HG03039 (cell line): ENCODE measurements around the gene TNFSF10.
"Not testable (repeated sequence)": the region's sequence is repeated elsewhere in the genome, so short reads cannot be mapped to it uniquely, and the experiment has no call there.

ENCODE experiments used
- ATAC-seq: cut with Tn5 transposase; IDR thresholded peaks from one replicate; pipeline ENCODE4 v1.9.1; 2021; ENCODE audit warnings: mild to moderate bottlenecking, moderate library complexity; ENCODE audit not compliant: unreplicated experiment

TNFSF10 gene

DNA sequence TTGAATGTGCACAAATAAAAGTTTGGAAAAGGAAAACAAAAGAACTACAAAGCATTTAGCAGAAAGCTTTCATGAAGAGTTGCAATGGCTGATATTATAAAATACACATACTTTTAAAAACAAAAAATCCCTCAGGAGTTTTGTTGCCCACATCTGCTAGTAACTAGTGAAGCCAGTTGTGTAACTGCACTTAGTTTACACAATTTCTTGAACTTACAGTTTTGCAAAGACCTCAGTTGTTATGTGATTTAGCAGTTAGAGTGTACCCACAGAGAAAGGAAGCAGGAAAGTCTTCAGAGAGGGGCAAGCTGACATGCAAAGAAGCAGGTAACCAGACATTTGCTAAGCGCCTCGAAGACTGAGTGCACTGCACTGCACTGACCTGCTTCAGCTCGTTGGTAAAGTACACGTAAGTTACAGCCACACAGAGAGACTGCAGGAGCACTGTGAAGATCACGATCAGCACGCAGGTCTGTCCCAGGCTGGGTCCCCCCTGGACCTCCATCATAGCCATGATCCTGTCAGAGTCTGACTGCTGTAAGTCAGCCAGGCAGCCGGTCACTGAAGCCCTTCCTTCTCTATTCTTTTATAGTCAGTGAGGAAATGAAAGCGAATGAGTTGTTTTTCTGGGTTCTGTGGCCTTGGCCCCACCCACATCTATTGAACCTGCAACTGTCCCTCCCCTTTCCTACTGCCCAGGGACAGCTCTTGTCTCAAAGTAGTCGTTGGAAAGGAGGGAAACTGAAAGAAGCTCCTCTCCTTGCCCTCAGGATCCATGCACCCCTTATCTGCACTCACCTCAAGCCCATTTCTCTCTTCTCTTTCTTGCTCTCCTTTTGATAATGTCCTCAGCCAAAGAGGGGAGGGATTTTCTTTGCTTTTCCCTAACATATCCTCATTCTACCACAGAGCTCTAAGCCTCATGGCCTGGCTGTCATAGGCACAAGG lies at the start of gene TNFSF10:
TNFSF10 (minus strand) TSS at position 560 of the 948 bp plus-strand sequence; CDS start at position 514, 46 bp downstream.
- peak; percentile 81 for ATAC-seq

- no peak for ATAC-seq
These were observed 46.1 kb upstream of the TNFSF10 start for GRCh38 chr3:172569128-172570008.

- no peak for ATAC-seq
These were observed 45.5 kb upstream of the TNFSF10 start for GRCh38 chr3:172568701-172569100.

- ATAC-seq, result not testable (repeated sequence)
These were observed 43.6 kb upstream of the TNFSF10 start for GRCh38 chr3:172566785-172567184.

GRCh38 chr3:172564499-172564898 lies 41.3 kb upstream of the TNFSF10 start:
- no peak for ATAC-seq

DNA sequence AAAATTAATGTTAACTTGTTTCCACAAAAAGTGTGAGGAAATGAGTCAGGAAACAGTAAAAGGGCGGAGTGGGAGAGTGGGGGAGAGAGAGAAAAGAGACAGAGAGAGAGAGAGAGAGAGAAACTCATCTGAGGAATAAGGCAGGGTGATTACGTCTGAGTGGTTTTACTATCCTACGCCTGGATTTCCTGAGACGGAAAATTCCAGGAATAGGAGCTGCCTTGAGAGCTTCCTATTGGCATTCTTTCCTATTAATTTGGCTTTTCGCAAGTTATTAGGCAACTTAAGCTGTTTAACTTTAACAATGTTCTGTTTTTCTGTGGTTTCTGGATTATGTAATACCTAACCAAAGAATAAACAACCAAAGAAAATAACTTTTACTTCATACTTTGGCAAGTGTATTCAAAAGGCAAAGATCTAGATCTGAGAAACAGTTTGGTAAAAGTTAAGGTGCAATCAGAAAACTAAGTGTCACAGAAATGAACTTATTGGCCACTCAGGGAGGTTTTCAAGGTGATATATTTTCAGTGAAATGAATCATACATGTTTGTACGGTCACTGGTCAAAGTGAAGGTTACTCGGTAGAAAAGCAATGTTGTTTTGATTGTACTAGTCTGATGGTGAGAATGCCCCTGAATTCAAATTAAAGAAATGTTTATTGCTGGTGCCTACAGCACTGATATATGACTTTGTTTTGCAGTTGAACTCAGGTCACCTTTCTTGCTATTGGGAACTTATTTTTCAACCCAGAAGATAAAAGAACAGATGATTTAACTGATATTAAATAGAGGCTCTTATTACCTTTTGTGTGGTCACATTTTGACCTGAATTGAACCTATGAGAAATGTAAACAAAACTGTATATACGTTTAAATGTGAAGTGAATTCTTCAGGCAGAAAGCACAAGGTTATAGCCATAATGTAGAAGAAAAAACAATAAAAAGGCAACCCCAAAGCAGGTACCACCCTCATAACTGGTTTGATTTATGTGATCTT lies 39.9 kb upstream of the TNFSF10 start:
- ATAC-seq, result no peak

GRCh38 chr3:172561897-172562640 lies 38.8 kb upstream of the TNFSF10 start:
- ATAC-seq, result no peak

DNA sequence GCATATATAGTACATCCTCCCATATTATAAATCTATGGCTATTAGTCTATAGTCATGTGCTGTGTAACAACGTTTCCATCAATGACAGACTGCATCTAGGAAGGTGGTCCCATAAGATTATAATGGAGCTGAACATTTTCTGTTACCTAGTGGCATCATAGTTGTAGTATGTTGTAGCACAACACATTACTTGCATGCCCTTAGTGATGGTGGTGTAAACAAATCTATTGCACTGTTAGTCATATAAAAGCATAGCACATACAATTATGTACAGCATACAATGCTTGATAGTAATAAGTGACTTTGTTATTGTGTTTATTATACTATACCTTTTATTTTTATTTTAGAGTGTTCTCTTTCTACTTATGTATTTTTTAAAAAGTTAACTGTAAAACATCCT lies 37.4 kb upstream of the TNFSF10 start:
- ATAC-seq, result no peak

DNA sequence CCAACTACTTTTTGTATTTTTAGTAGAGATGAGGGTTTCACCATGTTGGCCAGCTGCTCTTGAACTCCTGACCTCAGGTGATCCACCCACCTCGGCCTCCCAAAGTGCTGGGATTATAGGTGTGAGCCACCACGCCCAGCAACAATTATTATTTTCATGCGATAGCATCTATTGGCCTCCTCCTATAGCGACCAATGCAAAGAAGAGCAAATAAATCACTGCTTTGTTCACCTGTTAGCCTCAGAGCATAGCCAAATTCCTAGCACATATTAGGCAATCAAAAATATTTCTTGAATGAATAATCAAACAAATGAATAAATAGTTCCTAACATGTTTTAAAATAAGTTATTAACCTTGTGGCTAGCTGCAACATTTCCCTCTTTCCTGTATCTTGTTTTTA lies 36.8 kb upstream of the TNFSF10 start:
- no peak for ATAC-seq

- no peak for ATAC-seq
These were observed 35.8 kb upstream of the TNFSF10 start for GRCh38 chr3:172559020-172559419.

DNA sequence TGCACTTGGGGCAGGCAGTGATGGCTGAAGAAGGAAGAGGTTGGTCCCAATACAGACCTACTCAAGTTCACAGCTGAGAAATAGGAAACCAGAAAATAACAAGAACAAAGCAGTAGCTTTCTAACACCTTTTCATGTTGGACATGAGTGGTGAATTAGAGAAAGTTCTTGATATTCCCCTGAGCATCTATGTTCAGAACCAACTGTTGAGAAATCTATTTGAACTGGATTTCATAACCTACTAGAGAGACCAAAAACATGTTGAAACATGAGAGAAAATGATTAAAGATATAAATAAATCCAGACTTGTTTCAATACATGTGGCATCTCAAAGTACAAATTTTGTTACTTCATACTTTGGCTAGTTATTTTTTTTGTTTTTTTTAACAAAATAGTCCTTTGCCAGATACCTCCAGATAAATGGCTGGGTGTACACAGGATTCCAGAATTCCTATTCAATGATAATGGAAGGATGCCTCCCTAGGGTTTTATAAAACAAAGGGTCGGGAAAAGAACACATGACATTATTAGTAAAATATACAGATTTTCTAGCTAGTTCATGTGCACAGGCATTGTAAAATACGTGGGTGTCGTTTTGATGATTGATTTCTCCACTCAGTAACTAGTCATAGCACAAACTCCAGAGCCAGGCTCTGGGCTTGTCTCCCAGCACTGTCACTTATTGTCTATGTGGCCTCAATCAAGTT lies 34.4 kb upstream of the TNFSF10 start:
- ATAC-seq, result no peak

DNA sequence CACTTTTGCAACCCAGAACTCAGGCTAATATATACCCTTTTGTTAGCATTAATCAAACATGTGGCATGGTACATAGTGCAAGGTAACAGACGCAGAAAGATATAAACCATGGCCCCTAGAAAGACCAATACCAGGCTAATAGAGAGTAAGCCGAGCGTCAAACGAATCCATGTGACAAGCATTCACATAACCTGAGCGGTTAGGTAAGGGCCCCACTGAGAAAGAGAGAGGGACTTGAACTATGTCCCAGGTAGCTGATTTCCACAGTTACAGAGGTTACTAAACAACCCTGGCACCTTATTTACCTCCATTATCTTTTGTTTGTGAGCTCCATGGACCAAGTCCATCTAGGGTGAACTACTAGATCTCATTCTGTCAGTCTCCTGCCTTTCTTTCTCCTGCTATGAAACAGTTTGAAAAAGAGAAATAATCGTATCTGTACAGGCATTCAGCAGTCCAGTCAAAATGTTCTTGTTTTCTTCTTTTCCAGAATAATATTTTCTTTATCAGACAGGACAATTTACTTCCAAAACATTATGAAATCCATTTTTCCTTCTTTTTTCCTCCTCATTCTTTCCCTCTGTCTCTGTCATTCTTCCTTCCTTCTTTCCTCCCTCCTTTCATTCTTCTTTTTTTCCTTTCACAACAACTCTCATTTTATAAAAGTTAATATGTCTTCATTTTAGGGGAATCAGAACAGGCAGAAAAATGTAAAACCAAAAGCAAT lies 30.5 kb upstream of the TNFSF10 start:
- no peak for ATAC-seq

GRCh38 chr3:172552607-172553006 lies 29.4 kb upstream of the TNFSF10 start:
- no peak for ATAC-seq

DNA sequence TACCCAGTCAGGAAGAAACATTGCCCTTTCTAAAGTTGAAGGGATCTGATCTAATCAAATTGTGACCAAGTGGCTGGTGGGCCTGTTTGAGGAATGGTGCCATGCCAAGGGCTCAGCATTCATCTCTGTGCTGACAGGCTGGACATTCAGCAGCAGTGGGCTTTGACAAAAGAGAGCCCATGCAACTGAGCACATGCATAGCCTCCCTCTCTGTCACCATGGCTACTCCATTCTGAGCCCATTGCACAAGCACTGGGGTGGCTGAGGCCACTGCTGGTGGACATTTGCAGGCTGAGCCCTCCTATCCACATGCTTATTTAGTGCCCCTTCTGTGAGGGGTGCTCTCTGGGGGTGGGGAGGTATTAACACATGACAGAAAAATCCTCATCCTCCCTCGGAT lies 28.6 kb upstream of the TNFSF10 start:
- no peak for ATAC-seq

DNA sequence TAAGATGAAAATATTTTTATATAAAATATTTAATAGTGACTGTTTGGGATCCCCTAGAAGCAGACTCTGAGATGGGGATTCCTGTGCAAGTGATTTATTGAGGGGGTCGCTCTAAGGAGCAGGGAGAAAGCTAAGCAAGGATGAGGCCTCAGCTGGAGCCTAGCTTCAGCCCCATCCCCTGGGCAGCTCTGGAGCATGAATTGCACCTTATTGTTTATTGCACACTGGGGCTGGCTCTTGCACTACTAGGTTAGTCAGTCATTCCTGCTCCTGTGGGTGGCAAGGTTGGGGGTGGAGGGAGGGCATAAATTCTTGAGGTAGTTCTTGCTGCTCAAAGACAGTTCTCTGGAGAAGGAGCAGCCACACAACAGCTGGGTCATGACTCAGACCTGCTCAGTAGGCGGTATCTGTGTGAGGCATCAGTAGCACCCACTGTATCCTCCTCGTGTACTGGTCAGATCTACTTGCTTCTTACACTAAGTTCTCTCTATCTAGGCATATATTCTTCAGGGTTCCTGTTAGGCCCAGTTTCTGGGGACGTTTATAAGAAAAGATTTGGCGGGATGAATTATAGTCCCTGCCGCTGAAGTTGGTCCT lies 27.2 kb upstream of the TNFSF10 start:
- ATAC-seq, result peak; percentile 81

DNA sequence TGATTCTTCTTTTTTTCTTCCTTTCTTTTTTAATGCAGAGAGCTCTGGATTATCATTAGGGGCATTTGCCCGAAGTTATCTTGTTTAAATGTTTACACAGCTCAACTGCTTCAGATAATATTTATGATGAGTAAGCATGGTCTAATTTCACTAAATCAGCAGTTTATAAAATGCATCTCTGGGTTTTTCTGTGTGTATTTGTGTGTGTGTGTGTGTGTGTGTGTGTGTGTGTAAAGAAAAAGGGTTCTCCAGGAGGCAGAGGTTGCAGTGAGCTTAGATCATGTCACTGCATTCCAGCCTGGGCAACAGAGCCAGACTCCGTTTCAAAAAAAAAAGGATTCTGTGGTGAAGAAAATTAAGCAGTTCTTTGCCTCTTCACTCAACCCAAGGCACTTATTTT lies 25.9 kb upstream of the TNFSF10 start:
- no peak for ATAC-seq

DNA sequence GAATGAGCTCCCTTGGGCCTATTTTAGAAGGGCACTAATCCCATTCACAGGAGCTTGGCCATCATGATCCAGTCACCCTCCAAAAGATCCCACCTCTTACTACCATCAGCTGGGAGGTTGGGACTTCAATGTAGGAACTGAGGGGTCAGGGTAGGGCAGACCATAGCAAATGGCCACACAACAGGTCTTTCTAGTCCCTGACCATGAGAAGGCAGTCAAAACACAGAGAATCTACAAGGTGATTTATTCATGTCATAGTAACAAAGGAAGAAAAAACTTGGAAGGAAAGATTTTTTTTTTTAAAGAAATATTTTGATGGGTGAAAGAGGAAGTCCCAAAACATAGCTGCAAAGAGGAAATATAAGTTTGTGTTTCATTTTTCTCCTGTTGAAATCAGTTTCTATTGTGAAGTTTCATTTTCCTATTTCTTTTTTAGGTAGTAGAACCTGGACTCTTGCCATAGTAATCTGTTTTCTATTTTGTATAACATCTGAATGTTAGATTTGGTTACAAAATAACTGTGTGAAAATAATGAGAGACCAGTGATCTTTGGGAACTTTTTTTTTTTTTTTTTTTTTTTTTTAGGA lies 23.5 kb upstream of the TNFSF10 start:
- no peak for ATAC-seq

DNA sequence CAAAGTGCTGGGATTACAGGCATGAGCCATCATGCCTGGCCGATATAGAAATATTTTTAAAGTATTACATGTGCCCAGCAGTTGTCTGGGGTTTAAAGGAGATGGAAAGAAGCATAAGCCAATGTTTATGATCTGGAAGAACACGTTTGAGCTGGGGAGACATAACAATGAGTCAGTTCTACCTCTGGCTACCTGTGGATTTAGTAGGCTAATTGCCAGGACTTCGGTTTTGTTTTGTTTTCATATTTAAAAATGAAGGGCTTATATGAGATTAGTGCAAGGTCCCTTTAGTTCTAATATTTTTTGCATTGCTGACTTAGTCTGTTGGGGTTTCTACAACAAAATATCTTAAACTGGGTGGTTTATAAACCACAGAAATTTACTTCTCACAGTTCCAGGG lies 22.9 kb upstream of the TNFSF10 start:
- no peak for ATAC-seq
